Upper lobe of left lung (tissue), 4 donors: Measurements from ENCODE around the gene AP2A2.

ENCODE experiments used
- CTCF ChIP-seq, 6 experiments: fragments of 450-650 bp in 4 of 6; fragments of 200-600 bp in 2 of 6; sonication (generic) in 2 of 6; IDR thresholded peaks; one replicate each; pipeline ENCODE4 v1.5.1; 2016 to 2019; ENCODE audit warnings: antibody characterized with exemption in 6 of 6
- POLR2A ChIP-seq, 4 donors: fragments of 450-650 bp; IDR thresholded peaks; one replicate each; pipeline ENCODE4 v1.5.1; 2016 to 2017; ENCODE audit warnings: antibody characterized with exemption in 4 of 4, mild to moderate bottlenecking in 2 of 4

- no peak for TF ChIP-seq CTCF (IDR thresholded peaks at IDR 0.05)
- no peak for TF ChIP-seq POLR2A (IDR thresholded peaks at IDR 0.05)
Measured at GRCh38 chr11:883527-883926, 42.1 kb upstream of the AP2A2 start.
